ENCODE results near the gene LTC4S. TPM values are rescaled to one million over a fixed set of nuclear protein-coding genes. Genes with fewer than 3 reads are reported as not detected.

Gene LTC4S
- total and polyA plus RNA-seq, 9 of the 15 experiments (the other 6 are each of a cell fraction or from before 2014, with no cell fraction given), result 0.17 to 0.77 (median 0.75) TPM; not detected in 6

GRCh38 chr5:179803651-179804554 is 10.1 kb downstream of the LTC4S start (continued):
- TF ChIP-seq RREB1 (CRISPR knock-in tag; IDR thresholded peaks at IDR 0.05) (0 out of 2 replicates have a peak, but pooled peaks have one; percentile 30), KLF16 (IDR thresholded peaks at IDR 0.05) (peak; percentile 26; the same call in 1 of the 2 replicates), CTCFL (IDR thresholded peaks at IDR 0.05; ENCODE audit: borderline replicate concordance, insufficient read depth, low read depth, low read length, poor library complexity, severe bottlenecking) (no peak), EGR1 (conservative IDR thresholded peaks at IDR 0.05) (peak; percentile 92), MAFK (IDR thresholded peaks at IDR 0.05; ENCODE audit: low read length) (no peak), ARID4B (CRISPR knock-in tag; IDR thresholded peaks at IDR 0.05) (0 out of 2 replicates have a peak, but pooled peaks have one; percentile 35), RBBP5 (IDR thresholded peaks at IDR 0.05; ENCODE audit: borderline replicate concordance, insufficient read depth, low read length, poor library complexity, severe bottlenecking) (peak; percentile 14), MNT (conservative IDR thresholded peaks at IDR 0.05) (peak in 1 of 2 experiments; percentile 46; a peak in 1 of 4 replicates)

Data from K562 (cell line).